GM18526 (cell line): ENCODE data around the gene NFATC4.

ENCODE experiments used
- POLR2A ChIP-seq: IDR thresholded peaks from 3 replicates; pipeline ENCODE4 v1.6.1; 2011; ENCODE audit not compliant: insufficient read length; ENCODE audit errors: extremely low read depth

Gene NFATC4

DNA sequence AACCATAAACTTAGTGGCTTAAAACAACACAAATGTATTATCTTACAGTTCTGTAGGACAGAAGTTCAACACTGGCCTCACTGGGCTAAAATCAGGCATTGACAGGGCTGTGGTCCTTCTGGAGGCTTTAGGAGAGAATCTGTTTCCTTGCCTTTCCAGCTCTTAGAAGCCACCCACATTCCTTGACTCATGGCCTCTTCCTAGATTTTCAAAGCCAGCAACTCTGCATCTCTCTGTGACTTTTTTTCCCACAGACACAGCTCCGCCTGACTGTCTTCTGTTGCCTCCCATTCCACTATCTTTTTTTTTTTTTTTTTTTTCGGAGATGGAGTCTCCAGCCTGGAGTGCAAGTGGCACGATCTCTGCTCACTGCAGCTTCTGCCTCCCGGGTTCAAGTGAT, 11.8 kb upstream of the NFATC4 start:
- TF ChIP-seq POLR2A = no peak

DNA sequence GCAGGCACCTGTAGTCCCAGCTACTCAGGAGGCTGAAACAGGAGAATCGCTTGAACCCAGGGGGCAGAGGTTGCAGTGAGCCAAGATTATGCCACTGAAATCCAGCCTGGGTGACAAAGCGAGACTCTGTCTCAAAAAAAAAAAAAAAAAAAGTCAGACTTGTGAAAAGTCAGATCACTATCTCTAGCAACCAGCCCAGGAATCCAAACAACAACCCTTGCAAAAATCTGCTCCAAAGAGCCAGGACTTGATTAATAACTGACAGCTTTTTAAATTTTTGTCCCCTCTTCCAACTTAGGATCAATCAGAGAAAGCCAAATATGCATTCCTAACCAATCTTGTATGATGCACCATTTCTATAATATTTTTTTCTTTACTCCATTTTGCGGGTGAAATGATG, 7.7 kb upstream of the NFATC4 start:
- no peak for TF ChIP-seq POLR2A

DNA sequence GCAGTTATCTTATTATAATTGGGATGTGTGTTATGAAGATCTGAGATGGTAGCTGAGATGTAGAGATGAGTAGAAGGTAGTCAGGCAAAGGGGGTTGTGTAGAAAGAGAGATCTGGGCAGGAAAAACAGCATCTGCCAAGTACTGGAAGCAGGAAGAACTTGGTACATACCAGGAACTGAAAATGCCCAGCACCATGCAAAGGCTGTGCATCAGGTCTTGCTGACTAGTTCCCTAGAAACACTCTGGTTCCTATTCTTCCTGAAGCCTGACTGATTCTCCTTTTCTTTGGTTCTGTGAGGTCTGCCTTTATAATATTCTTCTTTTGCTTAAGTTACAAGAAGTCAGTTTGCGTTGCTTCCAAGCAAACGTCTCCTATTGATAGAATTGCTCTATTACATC, 6.7 kb upstream of the NFATC4 start:
- TF ChIP-seq POLR2A = no peak

DNA sequence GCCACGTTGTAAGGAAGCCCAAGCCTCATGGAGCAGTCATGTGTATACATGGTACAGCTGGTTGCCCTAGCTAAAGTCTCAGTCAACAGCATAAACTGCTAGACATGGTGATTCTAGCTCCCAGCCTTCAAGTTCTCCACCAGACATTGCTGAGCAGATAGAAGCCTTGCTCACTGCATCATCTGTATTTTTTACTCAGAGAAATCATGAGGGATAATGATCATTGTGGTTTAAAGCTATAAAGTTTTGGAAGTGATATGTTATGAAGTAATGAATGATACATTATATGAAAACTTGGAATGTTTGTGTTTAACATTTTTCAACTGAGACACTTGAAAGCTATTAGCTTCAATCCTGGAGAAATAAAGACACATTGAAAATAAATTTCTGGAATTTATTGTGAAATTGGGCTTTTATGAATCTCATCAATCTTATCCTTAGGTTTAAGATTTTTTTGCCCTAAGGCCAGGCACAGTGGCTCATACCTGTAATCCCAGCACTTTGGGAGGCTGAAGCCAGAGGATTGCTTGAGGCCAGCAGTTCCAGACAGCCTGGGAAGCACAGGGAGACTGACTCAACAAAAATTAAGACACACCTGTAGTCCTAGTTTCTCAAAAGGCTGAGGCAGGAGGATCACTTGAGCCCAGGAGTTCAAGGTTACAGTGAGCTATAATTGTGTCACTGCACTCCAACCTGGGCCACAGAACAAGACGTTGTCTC, 5.6 kb upstream of the NFATC4 start:
- no peak for TF ChIP-seq POLR2A

DNA sequence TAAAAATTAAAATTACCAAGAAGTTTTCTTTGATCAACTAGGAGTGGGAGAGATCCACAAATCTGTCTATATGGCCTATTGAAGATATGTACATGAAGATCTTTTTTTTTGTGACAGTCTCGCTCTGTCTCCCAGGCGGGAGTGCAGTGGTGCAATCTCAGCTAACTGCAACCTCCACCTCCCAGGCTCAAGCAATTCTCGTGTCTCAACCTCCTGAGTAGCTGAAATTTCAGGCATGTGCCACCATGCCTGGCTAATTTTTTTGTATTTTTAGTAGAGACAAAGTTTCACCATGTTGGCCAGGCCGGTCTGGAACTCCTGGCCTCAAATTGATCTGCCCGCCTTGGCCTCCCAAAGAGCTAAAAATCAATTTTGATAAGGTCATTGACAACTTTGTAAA, 4.6 kb upstream of the NFATC4 start:
- TF ChIP-seq POLR2A = no peak

DNA sequence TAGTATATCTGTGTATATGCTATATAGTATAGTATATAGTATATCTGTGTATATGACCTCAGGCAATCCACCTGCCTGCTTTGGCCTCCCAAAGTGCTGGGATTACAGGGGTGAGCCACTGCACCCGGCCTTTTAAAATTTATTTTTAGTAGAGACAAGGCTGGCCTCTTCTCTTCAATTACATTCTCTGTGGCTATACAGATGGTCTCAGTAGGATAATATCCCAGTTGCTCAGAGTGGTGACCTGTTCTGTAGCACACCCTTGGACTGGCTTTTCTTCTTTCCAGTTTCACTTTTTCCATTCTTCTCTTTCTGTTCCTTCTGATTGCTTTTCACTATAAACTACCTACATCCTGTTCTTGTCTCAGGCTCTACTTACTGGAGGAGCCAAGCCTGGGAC, 3.1 kb upstream of the NFATC4 start:
- TF ChIP-seq POLR2A = no peak

DNA sequence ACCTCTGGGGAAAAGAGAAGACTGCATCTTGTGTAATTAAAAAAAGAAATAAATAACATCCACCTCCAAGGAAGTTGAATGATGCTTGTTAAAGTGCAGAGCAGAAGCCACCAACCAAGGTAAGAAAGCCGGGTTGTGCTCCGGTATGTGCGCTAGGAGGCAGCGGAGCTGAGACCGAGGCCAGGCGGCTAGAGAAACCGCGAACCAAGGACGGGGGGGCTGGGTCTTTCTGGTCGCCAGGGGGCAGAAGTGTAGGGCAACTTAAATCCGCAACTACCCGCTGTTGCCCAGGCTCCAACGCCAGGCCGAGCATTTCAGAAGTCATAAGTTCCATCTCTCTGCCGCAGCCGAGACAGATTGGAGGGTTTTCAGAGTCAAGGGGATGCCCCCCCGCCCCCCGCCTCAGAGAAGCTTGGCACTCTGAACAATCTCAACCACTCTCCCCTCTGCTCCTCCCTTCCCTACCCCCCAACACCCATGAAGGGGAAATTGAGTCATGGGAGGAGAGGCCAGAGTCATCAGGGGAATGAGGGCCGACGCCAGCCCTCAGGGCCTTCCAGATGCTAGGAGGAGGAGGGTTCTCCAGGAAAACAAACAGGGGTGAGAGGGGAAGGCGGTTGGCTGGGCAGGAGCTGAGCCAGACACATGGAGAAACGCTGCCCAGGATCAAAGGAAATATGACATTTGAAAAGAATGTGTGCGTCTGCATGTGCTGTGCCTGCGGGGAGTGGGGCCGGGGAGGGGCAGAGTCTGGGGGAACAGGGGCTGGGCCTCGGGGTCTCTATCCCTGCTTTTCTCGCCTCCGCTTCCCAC, 2.2 kb upstream of the NFATC4 start:
- no peak for TF ChIP-seq POLR2A

DNA sequence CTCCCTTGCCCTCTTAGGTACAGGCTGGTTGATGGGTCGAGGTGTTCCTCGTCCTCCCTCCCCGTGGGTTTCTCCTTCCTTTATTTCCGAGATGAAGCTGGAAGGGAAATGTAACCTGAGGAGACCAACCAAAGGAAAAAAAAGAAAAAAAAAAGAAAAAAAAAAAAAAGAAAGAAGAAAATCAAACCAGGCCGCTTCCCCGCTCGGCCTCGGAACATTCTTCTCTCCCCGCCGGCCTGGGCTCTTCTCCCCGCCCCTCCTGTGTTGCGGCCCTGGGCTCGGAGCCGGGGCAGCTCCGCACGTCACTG, 1.6 kb upstream of the NFATC4 start:
- TF ChIP-seq POLR2A = no peak

DNA sequence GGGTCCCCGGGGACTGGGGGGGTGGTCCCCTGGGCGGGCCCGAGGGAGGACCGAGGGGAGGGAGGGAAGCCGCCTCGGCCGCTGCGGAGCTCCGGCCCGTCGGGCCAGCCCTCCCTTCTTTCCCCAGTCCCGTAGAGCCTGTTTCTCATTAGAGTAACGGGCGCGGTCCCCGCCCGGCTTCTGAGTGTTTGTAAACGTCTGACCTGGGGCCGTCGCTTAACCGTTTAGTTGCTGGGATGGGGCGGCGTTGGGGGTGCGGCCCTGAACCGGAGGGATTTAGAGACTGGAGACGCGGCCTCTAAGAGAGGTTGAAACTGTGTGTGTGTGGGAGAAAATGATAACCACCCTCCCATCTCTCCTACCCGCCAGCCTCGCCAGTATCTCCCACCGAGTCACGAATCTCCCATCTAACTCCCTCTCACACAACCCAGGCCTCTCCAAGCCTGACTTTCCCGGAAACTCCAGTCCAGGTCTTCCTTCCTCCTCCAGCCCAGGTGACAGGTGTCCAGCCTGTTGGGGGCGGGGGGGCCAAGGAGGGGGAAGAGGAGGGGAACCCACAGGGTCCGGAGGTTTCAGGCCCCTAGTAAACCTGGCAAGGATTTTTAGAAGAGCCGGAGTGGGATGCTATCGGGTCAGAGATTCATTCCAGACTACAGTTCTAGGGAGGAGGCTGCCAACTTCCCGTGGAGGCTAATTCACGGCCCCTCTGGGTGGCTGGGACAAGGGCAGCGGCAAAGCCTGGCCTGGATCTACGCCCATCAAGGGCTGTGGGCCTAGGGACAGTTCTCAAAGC, 1.1 kb upstream of the NFATC4 start:
- peak; percentile 19 for TF ChIP-seq POLR2A

DNA sequence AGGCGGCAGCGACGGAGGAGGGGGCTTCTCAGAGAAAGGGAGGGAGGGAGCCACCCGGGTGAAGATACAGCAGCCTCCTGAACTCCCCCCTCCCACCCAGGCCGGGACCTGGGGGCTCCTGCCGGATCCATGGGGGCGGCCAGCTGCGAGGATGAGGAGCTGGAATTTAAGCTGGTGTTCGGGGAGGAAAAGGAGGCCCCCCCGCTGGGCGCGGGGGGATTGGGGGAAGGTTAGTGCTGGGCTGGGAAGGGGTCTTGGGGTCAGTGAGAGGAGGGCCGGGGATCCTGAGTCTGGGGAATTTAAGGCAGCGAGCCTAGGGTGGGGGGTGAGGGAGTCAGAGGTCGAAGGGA, 203 bp downstream of the NFATC4 start:
- no peak for TF ChIP-seq POLR2A

DNA sequence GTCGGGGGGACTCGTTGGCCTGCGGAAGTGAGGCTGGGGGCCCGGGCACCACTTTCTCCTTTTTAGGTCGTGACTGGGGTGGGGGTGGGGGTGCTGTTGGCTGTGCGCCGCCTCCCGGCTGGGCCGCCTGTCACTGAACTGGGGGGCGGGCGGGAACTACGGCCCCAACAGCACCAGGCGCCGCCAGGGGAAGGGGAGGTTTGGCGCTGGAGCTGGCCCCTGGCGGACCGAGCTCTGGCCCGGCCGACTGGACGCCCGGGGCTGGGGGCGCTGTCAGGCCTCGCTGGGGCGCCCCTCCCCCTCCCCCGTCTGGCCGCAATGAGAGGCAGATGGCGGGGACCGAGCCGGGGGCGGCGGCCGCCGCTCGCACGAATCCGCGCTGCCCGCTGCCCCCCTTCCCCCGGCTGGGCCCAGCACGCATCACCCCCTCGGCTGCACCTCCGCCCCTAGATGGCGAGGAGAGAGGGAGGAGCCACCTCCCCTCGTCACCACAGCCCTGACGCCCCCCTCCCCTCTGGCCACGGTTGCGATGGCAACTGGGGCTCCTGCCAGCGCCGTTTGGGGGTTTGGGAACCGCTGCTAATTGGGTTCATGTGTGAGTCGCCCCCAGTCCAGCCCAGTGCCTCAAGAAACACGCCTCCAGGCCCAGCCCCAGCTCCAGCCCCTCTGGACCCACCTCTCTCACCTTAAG, 723 bp downstream of the NFATC4 start:
- TF ChIP-seq POLR2A = no peak

DNA sequence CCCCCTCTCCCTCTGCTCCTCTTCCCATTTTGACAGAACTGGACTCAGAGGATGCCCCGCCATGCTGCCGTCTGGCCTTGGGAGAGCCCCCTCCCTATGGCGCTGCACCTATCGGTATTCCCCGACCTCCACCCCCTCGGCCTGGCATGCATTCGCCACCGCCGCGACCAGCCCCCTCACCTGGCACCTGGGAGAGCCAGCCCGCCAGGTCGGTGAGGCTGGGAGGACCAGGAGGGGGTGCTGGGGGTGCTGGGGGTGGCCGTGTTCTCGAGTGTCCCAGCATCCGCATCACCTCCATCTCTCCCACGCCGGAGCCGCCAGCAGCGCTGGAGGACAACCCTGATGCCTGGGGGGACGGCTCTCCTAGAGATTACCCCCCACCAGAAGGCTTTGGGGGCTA, 1.5 kb downstream of the NFATC4 start:
- no peak for TF ChIP-seq POLR2A

DNA sequence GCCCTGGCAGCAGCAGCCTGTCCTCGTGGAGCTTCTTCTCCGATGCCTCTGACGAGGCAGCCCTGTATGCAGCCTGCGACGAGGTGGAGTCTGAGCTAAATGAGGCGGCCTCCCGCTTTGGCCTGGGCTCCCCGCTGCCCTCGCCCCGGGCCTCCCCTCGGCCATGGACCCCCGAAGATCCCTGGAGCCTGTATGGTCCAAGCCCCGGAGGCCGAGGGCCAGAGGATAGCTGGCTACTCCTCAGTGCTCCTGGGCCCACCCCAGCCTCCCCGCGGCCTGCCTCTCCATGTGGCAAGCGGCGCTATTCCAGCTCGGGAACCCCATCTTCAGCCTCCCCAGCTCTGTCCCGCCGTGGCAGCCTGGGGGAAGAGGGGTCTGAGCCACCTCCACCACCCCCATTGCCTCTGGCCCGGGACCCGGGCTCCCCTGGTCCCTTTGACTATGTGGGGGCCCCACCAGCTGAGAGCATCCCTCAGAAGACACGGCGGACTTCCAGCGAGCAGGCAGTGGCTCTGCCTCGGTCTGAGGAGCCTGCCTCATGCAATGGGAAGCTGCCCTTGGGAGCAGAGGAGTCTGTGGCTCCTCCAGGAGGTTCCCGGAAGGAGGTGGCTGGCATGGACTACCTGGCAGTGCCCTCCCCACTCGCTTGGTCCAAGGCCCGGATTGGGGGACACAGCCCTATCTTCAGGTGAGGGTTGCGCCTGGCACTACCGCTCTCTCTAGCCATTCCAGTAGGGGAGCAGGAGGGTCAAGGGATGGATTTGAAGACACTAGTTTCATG, 2.1 kb downstream of the NFATC4 start:
- no peak for TF ChIP-seq POLR2A

DNA sequence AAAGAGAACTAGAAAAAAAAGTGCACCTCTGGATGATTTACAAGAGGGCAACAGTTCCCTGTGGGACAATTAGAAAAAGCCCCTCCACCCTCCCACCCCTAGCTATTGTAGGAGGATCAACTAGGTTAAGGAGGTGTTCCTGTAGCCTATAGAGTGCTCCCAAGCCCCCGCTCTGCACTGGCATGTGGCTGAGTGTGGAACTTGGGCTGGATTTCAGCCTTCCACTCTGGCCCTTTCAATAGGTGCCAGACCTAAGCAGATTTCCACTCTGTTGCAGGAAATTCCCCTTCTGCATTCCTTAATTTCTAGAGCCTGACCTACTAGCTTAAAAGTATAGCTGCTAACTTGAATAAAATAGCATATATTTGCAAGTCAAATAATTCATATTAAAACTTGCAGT, 2.8 kb downstream of the NFATC4 start:
- no peak for TF ChIP-seq POLR2A
